Lower leg skin (tissue), 4 donors: ENCODE results near the gene TMC1. TPM values are rescaled to one million over a fixed set of nuclear protein-coding genes. Genes with fewer than 3 reads are reported as not detected.

Experiments used
- DNase-seq, 2 donors: peaks; one replicate each; pipeline ENCODE4 v3.0.0-alpha.2; 2019; ENCODE audit warnings: low spot score in 2 of 2
- H3K4me3 ChIP-seq: fragments of 200-600 bp; sonication (generic); 2 replicates; pipeline ENCODE4 v1.5.1; 2017; ENCODE audit warnings: mild to moderate bottlenecking, low read depth; ENCODE audit not compliant: poor library complexity, severe bottlenecking
- CTCF ChIP-seq, 3 donors: fragments of 450-650 bp; IDR thresholded peaks; one replicate each; pipeline ENCODE4 v1.5.1; 2016; ENCODE audit warnings: antibody characterized with exemption in 3 of 3, mild to moderate bottlenecking in 3 of 3, moderate library complexity in 2 of 3
- POLR2A ChIP-seq, 2 donors: fragments of 450-650 bp; IDR thresholded peaks; one replicate each; pipeline ENCODE4 v1.6.1; 2016 to 2017; ENCODE audit warnings: antibody characterized with exemption in 2 of 2, mild to moderate bottlenecking in 1 of 2, moderate library complexity in 1 of 2
- WGBS, 2 donors: methylation state at CpG; one replicate each; pipeline ENCODE4 v1.1.5; 2018; 5-methylcytosine and 5-hydroxymethylcytosine counted together
- intact Hi-C: fragments of 100-400 bp; cut with DNase I; formaldehyde crosslinking; loops from one replicate; pipeline ENCODE4 v1.15.0; 2023; ENCODE audit warnings: low total_unique reads
- total RNA-seq, 4 donors: library from RNA; depleted of rRNA; stranded (reverse); fragments of >200 nt; gene quantifications; one replicate each; pipeline ENCODE4 v1.1.0, GENCODE V29; 2016

Gene TMC1
- total RNA-seq, 4 donors from 2014 or later, result 0.13 to 0.46 TPM; not detected in 2

GRCh38 chr9:72674961-72675360, 153.6 kb downstream of the TMC1 start:
- 89 to 95% methylated on average over 2 of the region's 2 CpGs for WGBS, 2 donors
- DNase-seq, result no peak
- intact Hi-C loops, result no loop called here

GRCh38 chr9:72675586-72675985, 154.2 kb downstream of the TMC1 start:
- TF ChIP-seq POLR2A (IDR thresholded peaks at IDR 0.05), result no peak
- WGBS, 2 donors, result 32 to 35% methylated on average over 1 of the region's 1 CpG
- intact Hi-C loops, result no loop called here
- DNase-seq, result no peak
- H3K4me3 ChIP-seq, result no peak overlapping the region

More at GRCh38 chr9:72674961-72675360, 153.6 kb downstream of the TMC1 start:
- H3K4me3 ChIP-seq, result no peak overlapping the region
- TF ChIP-seq POLR2A (IDR thresholded peaks at IDR 0.05), result no peak
- TF ChIP-seq CTCF (IDR thresholded peaks at IDR 0.05), result no peak

DNA sequence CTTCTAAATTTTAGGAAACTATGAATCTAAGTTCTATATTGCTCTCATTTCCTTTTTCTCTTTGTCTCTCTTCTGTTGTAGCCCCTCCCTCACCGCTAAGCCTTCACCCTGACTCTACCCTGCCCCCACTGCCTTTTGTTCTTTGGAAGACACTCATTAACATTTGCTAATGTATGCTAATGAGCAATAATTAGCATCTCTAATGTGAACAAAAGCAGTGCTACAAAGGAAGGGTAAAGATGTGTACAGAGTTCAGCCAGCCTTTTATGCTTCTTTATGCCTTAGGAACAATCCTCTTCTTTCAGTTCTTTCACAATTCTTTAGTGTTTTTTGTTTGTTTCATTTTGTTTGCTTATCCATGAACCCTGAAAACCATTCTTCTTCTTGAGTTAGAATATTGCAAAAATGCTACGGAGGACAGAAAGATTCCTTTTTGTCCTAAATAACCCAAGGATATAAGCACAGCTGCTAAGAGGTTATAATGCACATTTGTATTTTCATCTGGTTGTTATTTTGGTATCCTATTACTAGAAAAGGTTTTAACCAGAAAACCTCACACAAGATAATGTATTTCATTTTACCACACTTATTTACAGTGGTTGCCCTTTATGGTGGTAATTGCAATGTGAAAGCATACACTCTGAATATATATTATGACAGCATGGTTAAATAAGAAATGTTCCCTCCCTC, 159.3 kb downstream of the TMC1 start:
- TF ChIP-seq CTCF (IDR thresholded peaks at IDR 0.05), result no peak
- TF ChIP-seq POLR2A (IDR thresholded peaks at IDR 0.05), result no peak
- WGBS, 2 donors, result 51 to 53% methylated on average over 2 of the region's 2 CpGs
- no peak overlapping the region for H3K4me3 ChIP-seq
- intact Hi-C loops, result no loop called here
- DNase-seq, result no peak

- 64 to 66% methylated on average over 1 of the region's 1 CpG for WGBS, 2 donors
- intact Hi-C loops, result no loop called here
- H3K4me3 ChIP-seq, result no peak overlapping the region
- DNase-seq, result no peak
- no peak for TF ChIP-seq POLR2A (IDR thresholded peaks at IDR 0.05)
- TF ChIP-seq CTCF (IDR thresholded peaks at IDR 0.05), result no peak
These were observed 159.8 kb downstream of the TMC1 start for GRCh38 chr9:72681283-72681630.

- no peak for DNase-seq
- intact Hi-C loops, result no loop called here
- WGBS, 2 donors, result 85 to 95% methylated on average over 2 of the region's 2 CpGs
- H3K4me3 ChIP-seq, result no peak overlapping the region
- TF ChIP-seq CTCF (IDR thresholded peaks at IDR 0.05) (no peak), POLR2A (IDR thresholded peaks at IDR 0.05) (no peak)
These were observed 163.2 kb downstream of the TMC1 start for GRCh38 chr9:72684615-72685014.

DNA sequence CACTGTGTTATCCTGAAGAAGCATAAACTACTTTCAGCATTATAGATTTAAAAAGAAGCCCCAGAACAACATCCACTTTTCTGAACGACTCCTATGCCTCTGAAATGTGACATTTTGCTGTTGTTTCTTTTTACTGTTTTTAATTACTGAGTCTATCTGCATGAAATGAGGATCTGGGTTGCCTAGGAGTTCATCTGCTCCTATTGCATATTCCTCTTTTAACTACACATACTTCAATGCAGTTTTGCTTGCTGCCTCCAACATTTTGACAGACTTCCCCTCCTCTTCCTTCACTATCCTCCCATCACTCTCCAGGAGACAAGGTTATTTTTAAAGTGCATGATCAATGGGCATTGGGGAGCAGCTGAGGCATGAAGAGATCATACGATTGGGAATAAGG, 164.5 kb downstream of the TMC1 start:
- no peak for DNase-seq
- 64 to 76% methylated on average over 2 of the region's 2 CpGs for WGBS, 2 donors
- intact Hi-C loops, result no loop called here
- no peak overlapping the region for H3K4me3 ChIP-seq
- no peak for TF ChIP-seq POLR2A (IDR thresholded peaks at IDR 0.05)
- no peak for TF ChIP-seq CTCF (IDR thresholded peaks at IDR 0.05)
